ENCODE measurements around the gene RBM5.
A peak's percentile ranks its signal among the peaks of the same experiment; 100 is the strongest.

Gene RBM5

GRCh38 chr3:50155891-50156290 is 67.2 kb downstream of the RBM5 start:
- no peak for ATAC-seq
- no peak for TF ChIP-seq TOX (CRISPR knock-in tag; IDR thresholded peaks at IDR 0.05; ENCODE audit: borderline replicate concordance)
- no peak for TF ChIP-seq ZC3H10 (CRISPR knock-in tag; IDR thresholded peaks at IDR 0.05)
- TF ChIP-seq ZFP3 (CRISPR knock-in tag; IDR thresholded peaks at IDR 0.05): no peak
- no peak for TF ChIP-seq ZNF70 (CRISPR knock-in tag; IDR thresholded peaks at IDR 0.05)
- no peak for TF ChIP-seq GLIS3 (CRISPR knock-in tag; IDR thresholded peaks at IDR 0.05)
- TF ChIP-seq CSRNP3 (CRISPR knock-in tag; IDR thresholded peaks at IDR 0.05): no peak
- TF ChIP-seq POU6F1 (CRISPR knock-in tag; IDR thresholded peaks at IDR 0.05; ENCODE audit: borderline replicate concordance, low read depth): no peak
- TF ChIP-seq CREB5 (CRISPR knock-in tag; IDR thresholded peaks at IDR 0.05; ENCODE audit: low read depth): no peak
- TF ChIP-seq ZFP30 (CRISPR knock-in tag; IDR thresholded peaks at IDR 0.05): no peak
- TF ChIP-seq PATZ1 (CRISPR knock-in tag; IDR thresholded peaks at IDR 0.05; ENCODE audit: borderline replicate concordance): no peak
- TF ChIP-seq ZNF565 (CRISPR knock-in tag; conservative IDR thresholded peaks at IDR 0.05; ENCODE audit: low read depth): no peak
- no peak for TF ChIP-seq CSDC2 (CRISPR knock-in tag; IDR thresholded peaks at IDR 0.05)
- no peak for TF ChIP-seq SNAI2 (CRISPR knock-in tag; IDR thresholded peaks at IDR 0.05)
- no peak for TF ChIP-seq ISL1 (CRISPR knock-in tag; IDR thresholded peaks at IDR 0.05)
- TF ChIP-seq TCF4 (CRISPR knock-in tag; IDR thresholded peaks at IDR 0.05; ENCODE audit: borderline replicate concordance): no peak
- TF ChIP-seq ZNF8 (CRISPR knock-in tag; IDR thresholded peaks at IDR 0.05): no peak
- TF ChIP-seq OSR1 (CRISPR knock-in tag; IDR thresholded peaks at IDR 0.05): no peak
- TF ChIP-seq ARNTL (CRISPR knock-in tag; IDR thresholded peaks at IDR 0.05; ENCODE audit: borderline replicate concordance, low read depth): no peak
- TF ChIP-seq RARB (CRISPR knock-in tag; IDR thresholded peaks at IDR 0.05): no peak
- TF ChIP-seq TSHZ2 (CRISPR knock-in tag; IDR thresholded peaks at IDR 0.05): no peak

GRCh38 chr3:50156549-50157493 is 68.1 kb downstream of the RBM5 start:
- no peak for TF ChIP-seq TSHZ2 (CRISPR knock-in tag; IDR thresholded peaks at IDR 0.05)
- TF ChIP-seq ZFP30 (CRISPR knock-in tag; IDR thresholded peaks at IDR 0.05): no peak
- TF ChIP-seq RARB (CRISPR knock-in tag; IDR thresholded peaks at IDR 0.05): no peak
- TF ChIP-seq ISL1 (CRISPR knock-in tag; IDR thresholded peaks at IDR 0.05): no peak
- TF ChIP-seq CSRNP3 (CRISPR knock-in tag; IDR thresholded peaks at IDR 0.05): no peak
- TF ChIP-seq SNAI2 (CRISPR knock-in tag; IDR thresholded peaks at IDR 0.05): no peak
- TF ChIP-seq ESRRG (CRISPR knock-in tag; IDR thresholded peaks at IDR 0.05): no peak
- no peak for TF ChIP-seq ZC3H10 (CRISPR knock-in tag; IDR thresholded peaks at IDR 0.05)
- no peak for TF ChIP-seq POU6F1 (CRISPR knock-in tag; IDR thresholded peaks at IDR 0.05; ENCODE audit: borderline replicate concordance, low read depth)
- no peak for TF ChIP-seq BACH2 (CRISPR knock-in tag; IDR thresholded peaks at IDR 0.05; ENCODE audit: borderline replicate concordance)
- ATAC-seq: peak; percentile 53

Measured in SK-N-SH treated with all-trans-retinoic acid at 6 μM for 48 hours (cell line).